ENCODE data around the gene FLT4. TPM values are rescaled to one million over a fixed set of nuclear protein-coding genes. Genes with fewer than 3 reads are reported as not detected.

The FLT4 gene
- polyA plus RNA-seq, 6 donors from 2014 or later, result not detected

DNA sequence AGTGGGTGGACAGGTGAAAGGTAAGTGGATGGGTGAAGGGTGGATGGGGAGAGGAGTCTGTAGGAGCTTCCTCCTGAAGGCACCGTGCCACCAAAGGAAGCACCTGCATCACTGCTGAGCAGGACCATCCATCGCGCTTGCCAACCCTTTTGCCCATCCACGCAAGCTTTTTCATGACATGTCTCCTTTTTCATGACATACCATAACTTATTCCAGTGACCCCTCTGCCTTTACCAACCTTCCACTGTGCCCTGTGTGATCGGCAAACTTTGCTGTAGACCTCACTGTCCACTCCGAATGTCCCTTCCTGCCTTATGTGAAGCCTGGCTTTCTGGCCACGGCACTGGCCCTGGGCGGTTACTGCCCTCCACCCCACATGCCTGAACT lies 13.4 kb downstream of the FLT4 start:
- H3K9me3 Mint-ChIP-seq, result peaks cover 0 to 4% (median 0%) of the 10 kb centered on the region in 7 donors
- H3K27ac Mint-ChIP-seq, result no peak overlapping the region
- H3K27me3 Mint-ChIP-seq, result peaks cover 4 to 45% (median 4%) of the 10 kb centered on the region in 3 donors
- DNase-seq (no peak), ATAC-seq (ENCODE audit: low read depth in 2 of 2) (no peak)
- no peak overlapping the region for H3K4me3 Mint-ChIP-seq
- no peaks in the 10 kb centered on the region for H3K36me3 Mint-ChIP-seq
- H3K4me1 Mint-ChIP-seq, result peaks cover 0 to 12% (median 4%) of the 10 kb centered on the region in 3 donors

GRCh38 chr5:180633283-180634177 lies 15.9 kb downstream of the FLT4 start:
- Mint-ChIP-seq H3K4me3 (no peak overlapping the region), H3K27ac (peak overlapping the region in 1 of 6 donors; percentile 52), H3K4me1 (peaks cover 0 to 12% (median 4%) of the 10 kb centered on the region in 3 donors), H3K36me3 (no peaks in the 10 kb centered on the region), H3K9me3 (peaks cover 0 to 4% (median 0%) of the 10 kb centered on the region in 7 donors), H3K27me3 (peaks cover 2 to 33% (median 4%) of the 10 kb centered on the region in 3 donors)
- DNase-seq (no peak), ATAC-seq (ENCODE audit: low read depth in 2 of 2) (no peak)

GRCh38 chr5:180632768-180633167 lies 16.6 kb downstream of the FLT4 start:
- Mint-ChIP-seq H3K4me1 (peaks cover 0 to 12% (median 4%) of the 10 kb centered on the region in 3 donors), H3K36me3 (no peaks in the 10 kb centered on the region), H3K9me3 (peaks cover 0 to 4% (median 0%) of the 10 kb centered on the region in 7 donors), H3K4me3 (no peak overlapping the region), H3K27ac (no peak overlapping the region), H3K27me3 (peaks cover 0 to 28% (median 4%) of the 10 kb centered on the region in 3 donors)
- DNase-seq (no peak), ATAC-seq (ENCODE audit: low read depth in 2 of 2) (no peak)

DNA sequence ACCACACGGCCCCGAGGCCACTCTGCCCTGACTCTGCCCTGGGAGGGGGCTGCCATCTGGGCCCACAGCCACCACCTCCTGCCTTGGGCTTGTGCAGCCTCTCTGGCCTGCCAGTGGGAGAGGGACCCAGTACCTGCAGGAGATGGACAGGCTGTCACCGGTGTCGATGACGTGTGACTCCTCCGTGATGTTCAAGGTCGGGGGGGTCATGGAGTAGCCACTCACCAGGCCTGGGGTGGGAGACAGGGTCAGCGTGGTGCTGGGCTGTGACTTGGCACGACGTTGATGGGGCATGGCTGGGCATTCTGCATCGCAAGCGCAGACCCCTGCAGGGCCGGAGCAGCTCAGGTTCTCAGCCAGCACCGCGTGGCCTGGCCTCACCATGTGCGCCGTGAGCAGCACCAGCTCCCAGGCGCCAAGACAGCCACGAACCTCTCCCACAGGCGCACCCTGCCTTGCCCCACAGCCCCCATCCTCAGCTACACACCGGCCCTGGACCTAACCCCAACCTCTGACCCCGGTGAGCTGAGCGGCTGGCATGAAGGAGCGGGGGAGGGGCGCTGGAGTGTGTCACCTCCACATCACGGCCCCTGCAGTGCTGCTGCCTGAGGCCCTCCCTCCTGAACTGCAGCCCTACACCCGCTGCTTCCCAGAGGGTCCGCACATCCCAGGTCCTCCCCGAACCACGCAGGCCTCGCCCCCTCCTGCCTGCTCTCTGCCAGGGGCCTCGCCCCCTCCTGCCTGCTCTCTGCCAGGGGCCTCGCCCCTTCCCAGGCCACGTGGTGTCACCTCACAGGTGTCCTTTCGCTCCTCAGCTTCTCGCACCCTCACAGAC lies 17.6 kb downstream of the FLT4 start:
- H3K9me3 Mint-ChIP-seq, result peaks cover 0 to 4% (median 0%) of the 10 kb centered on the region in 7 donors
- no peak for DNase-seq
- H3K27me3 Mint-ChIP-seq, result peaks cover 0 to 20% (median 0%) of the 10 kb centered on the region in 3 donors
- H3K27ac Mint-ChIP-seq, result no peak overlapping the region
- no peak overlapping the region for H3K4me3 Mint-ChIP-seq
- peaks cover 0 to 12% (median 4%) of the 10 kb centered on the region in 3 donors for H3K4me1 Mint-ChIP-seq
- no peaks in the 10 kb centered on the region for H3K36me3 Mint-ChIP-seq
- ATAC-seq (ENCODE audit: low read depth in 2 of 2), result no peak

DNA sequence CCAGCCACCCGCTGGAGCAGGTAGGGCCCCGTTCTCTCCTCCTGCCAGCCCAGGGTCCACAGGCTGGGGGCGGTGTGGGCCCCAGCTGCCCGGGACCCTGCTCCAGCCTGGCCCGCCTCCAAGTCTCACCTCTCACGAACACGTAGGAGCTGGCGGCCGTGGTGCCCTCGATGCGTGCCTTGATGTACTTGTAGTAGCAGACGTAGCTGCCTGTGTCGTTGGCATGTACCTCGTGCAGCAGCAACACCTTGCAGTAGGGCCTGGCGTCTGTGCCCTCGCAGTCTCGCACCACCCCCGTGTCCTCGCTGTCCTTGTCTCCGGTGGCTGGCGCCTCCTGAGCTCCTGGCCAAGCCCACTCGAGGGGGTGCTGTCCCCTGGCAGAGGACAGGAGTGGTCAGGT lies 19.0 kb downstream of the FLT4 start:
- H3K36me3 Mint-ChIP-seq, result no peaks in the 10 kb centered on the region
- H3K27ac Mint-ChIP-seq, result no peak overlapping the region
- peaks cover 0 to 12% (median 3%) of the 10 kb centered on the region in 3 donors for H3K4me1 Mint-ChIP-seq
- peaks cover 0 to 4% (median 0%) of the 10 kb centered on the region in 7 donors for H3K9me3 Mint-ChIP-seq
- DNase-seq (no peak), ATAC-seq (ENCODE audit: low read depth in 2 of 2) (no peak)
- H3K27me3 Mint-ChIP-seq, result peaks cover 0 to 20% (median 0%) of the 10 kb centered on the region in 3 donors
- H3K4me3 Mint-ChIP-seq, result no peak overlapping the region

DNA sequence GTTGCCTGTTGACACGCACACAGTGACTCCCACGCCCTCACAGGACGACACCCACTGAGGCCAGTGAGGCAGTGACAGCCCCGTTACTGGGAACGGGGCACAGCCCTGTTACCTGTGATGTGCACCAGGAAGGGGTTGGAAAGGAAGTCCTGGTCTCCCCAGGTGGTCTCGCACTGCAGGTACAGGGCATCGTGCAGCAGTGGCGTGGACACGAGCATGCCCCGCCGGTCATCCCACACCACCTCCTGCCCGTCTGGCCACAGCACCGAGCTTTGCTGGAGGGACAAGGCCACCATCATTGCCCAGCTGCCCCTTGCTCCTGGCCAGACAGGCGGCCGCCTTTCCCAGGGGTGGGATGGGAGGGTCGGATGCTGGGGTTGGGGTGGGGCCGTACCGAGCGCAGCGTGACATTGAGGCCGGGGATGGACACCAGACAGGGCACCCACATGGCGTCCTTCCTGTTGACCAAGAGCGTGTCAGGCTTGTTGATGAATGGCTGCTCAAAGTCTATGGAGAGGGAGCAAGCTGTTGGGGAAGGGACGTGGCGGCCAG lies 19.5 kb downstream of the FLT4 start:
- Mint-ChIP-seq H3K27me3 (peaks cover 0 to 20% (median 0%) of the 10 kb centered on the region in 3 donors), H3K36me3 (no peaks in the 10 kb centered on the region), H3K27ac (no peak overlapping the region), H3K4me3 (no peak overlapping the region), H3K9me3 (peaks cover 0 to 4% (median 0%) of the 10 kb centered on the region in 7 donors), H3K4me1 (peaks cover 0 to 12% (median 4%) of the 10 kb centered on the region in 3 donors)
- DNase-seq, result no peak
- no peak for ATAC-seq (ENCODE audit: low read depth in 2 of 2)

DNA sequence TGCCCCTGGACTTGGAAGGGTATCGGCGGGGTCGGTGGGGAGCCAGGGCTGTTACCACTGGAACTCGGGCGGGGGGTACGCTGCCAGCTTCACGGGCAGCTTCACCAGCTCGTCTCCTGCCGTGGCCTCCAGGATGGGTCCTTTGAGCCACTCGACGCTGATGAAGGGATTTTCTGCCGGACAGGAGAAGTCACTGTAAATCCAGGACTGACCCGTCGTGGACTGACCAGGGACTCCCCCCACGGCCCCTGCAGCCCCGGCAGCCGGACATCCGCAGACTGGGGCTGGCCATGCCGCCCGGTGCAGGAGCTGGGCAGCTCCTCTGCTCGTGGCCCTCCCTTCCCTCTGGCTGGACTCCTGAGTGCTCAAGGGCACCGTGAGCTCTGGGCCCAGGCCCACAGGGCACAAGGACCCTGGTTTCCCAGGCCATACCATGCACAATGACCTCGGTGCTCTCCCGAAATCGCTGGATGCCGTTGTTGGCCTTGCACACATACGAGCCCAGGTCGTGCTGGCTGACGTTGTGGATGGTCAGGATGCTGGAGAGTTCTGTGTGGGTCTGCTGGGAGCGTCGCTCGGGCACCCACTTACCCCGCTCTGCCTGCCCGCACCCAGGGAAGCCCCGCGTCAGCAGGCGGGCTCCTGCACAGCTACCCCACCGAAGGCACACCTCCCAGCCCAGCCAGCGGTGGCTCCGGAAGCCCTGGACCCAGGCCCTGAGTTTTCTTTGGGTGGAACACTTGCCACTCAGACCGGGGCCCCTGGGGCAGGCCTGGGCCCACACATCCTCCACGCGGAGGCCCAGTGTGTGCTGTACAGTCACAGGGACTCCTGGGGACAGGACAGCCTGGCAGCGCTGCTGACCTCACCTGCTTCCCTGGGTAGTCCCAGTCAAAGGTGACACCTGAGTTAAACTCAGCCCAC lies 20.3 kb downstream of the FLT4 start:
- DNase-seq, result no peak
- no peak for ATAC-seq (ENCODE audit: low read depth in 2 of 2)
- Mint-ChIP-seq H3K4me3 (no peak overlapping the region), H3K27me3 (peaks cover 0 to 18% (median 0%) of the 10 kb centered on the region in 3 donors), H3K9me3 (peaks cover 0 to 2% (median 0%) of the 10 kb centered on the region in 7 donors), H3K27ac (no peak overlapping the region), H3K36me3 (no peaks in the 10 kb centered on the region), H3K4me1 (peaks cover 0 to 12% (median 4%) of the 10 kb centered on the region in 3 donors)

- Mint-ChIP-seq H3K4me1 (peaks cover 0 to 10% (median 6%) of the 10 kb centered on the region in 3 donors), H3K4me3 (no peak overlapping the region), H3K36me3 (no peaks in the 10 kb centered on the region), H3K27ac (no peak overlapping the region), H3K27me3 (peaks cover 0 to 11% (median 0%) of the 10 kb centered on the region in 3 donors), H3K9me3 (no peaks in the 10 kb centered on the region)
- ATAC-seq (ENCODE audit: low read depth in 2 of 2) (no peak), DNase-seq (no peak)
Measured at GRCh38 chr5:180628211-180628610, 21.2 kb downstream of the FLT4 start.

DNA sequence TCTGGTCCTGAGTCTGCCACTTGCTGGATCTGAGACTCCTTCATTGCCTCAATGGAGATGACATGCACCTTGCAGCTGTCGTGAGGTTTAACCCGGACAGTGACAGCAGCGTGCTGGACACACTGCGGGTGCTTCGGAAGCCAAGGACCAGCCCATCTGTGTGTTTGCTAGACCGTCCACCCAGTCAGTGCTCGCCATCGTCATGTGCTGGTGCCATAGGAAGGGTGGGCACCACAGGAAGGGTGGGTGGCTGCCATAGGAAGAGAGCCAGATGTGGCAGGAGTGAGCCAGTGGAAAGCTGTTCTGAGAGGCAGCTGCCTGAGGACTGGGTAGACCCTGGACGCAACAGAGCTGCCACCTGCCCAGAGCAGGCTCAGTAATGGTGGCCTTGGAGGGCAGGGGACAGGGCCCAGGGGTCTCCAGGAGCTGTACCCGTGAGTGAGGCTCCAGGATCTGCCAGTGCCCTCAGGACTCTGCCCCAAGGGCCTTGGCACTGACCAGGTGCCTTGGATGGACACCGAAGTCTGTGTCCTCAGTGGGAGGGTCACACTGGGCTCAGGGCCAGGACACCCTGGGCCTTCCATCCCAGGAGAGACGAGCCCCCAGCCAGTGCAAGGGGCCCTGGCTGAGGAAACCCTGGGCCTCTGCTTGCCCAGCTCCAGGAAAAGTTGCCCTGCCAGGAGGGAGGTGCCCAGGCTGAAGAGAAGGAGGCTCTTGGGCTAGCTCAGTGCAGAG lies 21.8 kb downstream of the FLT4 start:
- peaks cover 0 to 4% (median 0%) of the 10 kb centered on the region in 3 donors for H3K27me3 Mint-ChIP-seq
- no peak overlapping the region for H3K27ac Mint-ChIP-seq
- H3K36me3 Mint-ChIP-seq, result no peaks in the 10 kb centered on the region
- ATAC-seq (ENCODE audit: low read depth in 2 of 2) (no peak), DNase-seq (no peak)
- H3K9me3 Mint-ChIP-seq, result no peaks in the 10 kb centered on the region
- H3K4me1 Mint-ChIP-seq, result peaks cover 0 to 4% (median 4%) of the 10 kb centered on the region in 3 donors
- H3K4me3 Mint-ChIP-seq, result no peak overlapping the region

- Mint-ChIP-seq H3K27me3 (no peaks in the 10 kb centered on the region), H3K27ac (no peak overlapping the region), H3K4me3 (no peak overlapping the region), H3K36me3 (no peaks in the 10 kb centered on the region), H3K4me1 (peaks cover 0 to 4% (median 4%) of the 10 kb centered on the region in 3 donors), H3K9me3 (no peaks in the 10 kb centered on the region)
- ATAC-seq (ENCODE audit: low read depth in 2 of 2) (no peak), DNase-seq (no peak)
Measured at GRCh38 chr5:180626661-180627385, 22.6 kb downstream of the FLT4 start.

DNA sequence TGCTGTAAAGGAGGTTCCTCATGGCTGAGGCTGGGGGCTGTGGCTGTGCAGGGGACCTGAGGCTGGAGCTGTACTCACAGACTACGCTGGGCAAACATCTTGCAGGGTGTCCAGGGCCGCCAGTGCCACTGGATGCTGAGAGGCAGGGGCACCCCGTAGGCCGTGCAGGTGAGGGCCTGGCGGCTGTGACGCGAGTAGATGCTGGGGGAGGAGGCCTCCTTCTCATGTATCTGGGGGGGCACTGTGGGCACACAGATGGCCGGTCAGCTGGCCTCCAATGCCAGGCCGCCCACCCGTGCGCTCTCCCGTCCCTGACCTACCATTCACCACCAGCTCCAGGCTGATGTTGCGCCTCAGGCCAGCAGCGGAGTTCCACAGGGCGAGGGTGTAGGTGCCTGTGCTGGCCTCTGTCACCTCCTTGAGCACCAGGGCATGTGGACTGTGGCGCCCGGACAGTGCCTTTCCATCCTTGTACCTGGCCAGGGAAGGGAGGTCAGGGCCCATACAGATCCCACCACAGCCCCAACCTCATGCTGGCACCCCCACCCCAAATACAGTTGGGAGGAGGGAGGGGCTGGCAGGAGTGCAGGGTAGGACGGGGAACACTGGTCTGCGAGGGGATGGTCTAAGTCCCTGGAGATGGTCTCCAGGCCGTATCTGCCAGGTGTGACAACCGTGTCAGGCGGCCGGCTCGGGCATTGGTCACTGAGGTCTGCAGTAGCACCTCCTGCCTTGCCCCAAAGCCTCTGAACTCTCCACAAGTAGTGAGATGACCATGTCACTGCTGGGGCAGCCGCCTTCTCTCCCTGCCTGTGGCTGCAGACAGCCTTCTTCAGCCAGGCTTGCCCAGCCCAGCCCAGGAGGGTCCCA lies 23.4 kb downstream of the FLT4 start:
- ATAC-seq (ENCODE audit: low read depth in 2 of 2) (no peak), DNase-seq (no peak)
- no peaks in the 10 kb centered on the region for H3K9me3 Mint-ChIP-seq
- no peak overlapping the region for H3K4me3 Mint-ChIP-seq
- H3K27ac Mint-ChIP-seq, result no peak overlapping the region
- H3K36me3 Mint-ChIP-seq, result no peaks in the 10 kb centered on the region
- H3K27me3 Mint-ChIP-seq, result no peaks in the 10 kb centered on the region
- peaks cover 0 to 4% (median 4%) of the 10 kb centered on the region in 3 donors for H3K4me1 Mint-ChIP-seq

All from naive B cell (primary cell).